ENCODE data around the gene S100A6.
A peak's percentile ranks its signal among the peaks of the same experiment; 100 is the strongest.

The S100A6 gene

DNA sequence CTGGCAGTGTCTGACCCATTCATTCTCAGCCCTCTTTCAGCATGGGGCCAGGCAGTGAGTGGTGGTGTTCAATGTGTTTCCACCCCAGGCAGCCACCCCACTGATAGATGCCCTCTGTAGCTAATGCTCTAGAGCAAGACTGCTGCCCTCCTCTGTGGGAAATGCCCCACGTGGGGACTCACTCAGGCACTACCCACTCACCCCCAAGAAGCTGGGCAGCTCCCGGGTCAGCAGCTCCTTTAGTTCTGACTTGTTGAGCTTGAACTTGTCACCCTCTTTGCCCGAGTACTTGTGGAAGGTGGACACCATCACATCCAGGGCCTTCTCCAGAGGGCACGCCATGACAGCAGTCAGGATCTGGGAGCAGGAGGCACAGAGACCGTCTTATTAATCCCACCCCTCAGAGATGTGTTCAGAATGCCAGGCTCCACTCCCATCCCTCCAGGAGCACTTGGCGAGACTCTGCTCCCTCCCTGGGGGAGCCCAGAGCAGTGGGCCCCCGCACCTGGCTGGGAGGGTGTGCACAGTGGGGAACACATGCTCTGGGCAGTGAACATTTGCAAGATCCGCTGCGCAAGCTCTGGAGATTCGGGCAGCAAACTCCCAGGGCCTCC is 8.8 kb upstream of the S100A6 start:
- DNase-seq: no peak

DNA sequence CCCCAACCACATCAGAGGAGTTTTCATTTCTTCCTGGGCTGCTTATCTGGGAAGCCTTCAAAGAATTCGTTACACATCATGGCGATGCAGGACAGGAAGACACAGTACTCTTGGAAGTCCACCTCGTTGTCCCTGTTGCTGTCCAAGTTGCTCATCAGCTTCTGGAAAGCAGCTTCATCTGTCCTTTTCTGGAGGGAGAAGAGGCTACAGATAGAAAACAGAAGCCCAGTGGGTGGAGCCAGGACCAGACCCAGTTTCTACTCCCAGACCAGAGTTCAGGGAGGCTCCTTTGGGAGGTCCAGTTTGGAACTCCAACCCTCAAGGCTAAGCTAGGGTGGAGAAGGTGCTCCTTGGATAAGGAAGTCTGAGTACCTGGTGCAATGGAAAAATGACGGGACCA is 7.9 kb upstream of the S100A6 start:
- no peak for DNase-seq

DNA sequence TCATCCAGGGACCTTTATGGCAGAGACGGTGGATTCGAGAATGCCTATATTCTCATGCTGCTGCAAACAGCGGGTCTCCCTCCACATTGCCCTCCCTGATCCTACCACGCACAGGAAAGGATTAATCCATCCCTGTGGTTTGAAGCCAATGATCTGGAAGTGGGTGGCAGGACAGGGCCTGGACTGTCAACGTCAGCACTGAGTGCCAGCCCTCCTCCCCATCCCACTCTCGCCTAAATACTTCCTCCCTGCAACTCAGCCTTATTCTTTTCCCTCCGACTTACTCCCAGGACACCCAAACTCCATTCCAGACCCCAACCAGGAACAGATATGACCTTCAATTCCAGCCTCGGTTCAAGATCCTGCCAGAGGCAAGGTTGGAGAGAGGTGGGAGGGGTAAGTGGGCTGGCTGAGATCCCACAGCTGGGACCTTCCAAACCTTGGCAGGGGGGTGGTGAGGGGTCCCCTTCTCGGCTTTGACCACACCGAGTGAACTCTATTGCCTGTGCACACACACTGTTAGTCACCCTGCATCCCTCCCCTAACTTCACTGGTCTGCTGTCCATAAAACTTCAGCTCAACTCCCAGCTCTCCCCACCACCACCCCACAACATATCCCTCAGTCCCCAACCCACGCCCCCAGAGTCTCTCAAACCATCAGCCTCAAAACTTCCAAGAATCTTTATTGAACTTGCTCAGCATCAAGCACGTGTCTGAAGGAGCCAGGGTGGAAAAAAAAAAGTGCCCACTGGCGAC is 7.3 kb upstream of the S100A6 start:
- no peak for DNase-seq

DNA sequence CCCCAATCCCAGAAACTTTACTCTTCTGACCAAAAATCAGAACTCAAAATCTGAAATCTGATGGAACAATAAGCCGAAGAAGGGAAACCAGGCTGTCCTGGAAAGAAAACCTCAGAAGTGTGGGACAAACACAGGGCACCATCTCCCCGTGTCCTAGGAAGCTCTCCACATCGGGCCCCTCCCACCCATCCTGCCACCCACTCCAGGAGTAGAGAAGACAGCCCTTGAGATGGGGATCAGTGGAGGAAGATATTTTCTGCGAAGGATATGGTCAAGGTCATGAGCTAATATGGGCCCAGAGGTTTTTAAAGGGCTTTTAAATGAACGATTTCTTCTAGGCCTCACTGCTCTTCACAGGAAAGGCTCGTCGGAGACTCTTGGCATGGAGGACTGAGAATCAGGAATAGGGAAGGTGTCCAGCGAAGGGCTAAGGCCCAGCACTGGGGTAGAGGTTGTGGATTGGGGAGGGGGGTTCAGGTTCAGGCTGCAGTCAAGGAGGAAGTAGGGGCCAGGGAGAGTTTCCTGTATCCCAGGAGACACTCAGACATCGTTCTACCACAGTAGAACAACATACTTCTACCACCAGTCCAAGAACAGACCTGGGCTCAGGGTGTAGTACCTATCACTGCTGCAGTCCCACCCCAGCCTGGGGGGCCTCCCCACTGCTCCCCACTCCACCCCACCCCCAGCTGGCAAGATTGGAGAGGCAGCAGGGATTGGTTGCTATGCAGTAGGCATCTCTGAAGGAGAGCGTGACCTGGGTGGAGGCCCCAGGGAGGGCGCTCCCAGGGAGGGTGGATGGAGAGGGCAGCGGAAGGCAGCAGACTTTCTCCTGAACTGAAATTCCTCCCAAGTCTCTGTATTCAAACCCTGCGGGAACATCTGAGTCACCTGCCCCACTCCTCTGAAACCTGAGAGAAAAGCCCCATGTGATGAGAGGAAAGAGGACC is 6.1 kb upstream of the S100A6 start:
- no peak for DNase-seq

DNA sequence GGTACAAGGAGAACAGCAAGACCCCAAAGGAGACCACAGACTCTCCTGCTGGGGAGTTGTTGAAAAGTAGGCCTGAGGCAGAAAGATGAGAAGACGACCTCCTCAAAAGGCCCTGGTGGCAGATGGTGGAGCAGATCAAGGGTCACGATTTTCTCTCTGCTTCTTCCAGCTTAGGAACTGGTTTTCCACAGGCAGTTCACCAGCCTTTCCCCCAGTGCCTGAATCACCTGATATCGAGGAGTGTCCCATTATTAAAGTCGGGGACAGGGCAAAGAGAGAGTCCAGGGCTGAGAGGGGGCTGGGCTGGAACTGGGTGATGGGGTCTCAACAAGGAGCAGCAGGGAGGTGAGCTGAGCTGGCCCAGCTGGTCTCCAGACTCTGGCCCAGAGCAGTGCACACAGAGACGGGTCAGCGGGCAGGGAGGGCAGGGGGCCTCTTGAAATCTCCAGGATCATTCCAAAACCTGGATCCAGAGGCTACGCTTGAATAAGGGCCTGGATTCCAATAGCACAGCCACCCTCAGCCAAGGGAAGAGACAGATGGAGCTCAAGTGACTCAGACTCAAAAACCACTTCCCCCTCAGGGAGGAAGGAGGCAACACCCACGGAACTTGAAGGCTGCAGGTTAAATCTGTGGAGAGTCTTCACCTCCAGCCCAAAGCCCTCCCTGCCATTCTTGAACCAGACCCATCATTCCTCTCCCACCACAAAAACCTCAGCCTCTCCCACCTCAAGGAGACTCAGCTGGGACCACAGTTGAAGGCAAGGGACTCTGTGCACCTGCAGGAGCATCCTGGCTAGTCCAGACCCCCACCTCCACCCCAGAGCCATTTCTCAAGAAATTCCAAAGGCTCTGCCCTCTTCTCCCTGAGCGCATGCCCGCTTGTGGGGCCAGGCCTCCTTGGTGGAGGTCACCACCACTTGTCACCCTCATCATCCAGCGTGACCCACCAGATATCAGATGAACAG is 4.9 kb upstream of the S100A6 start, which contains the start of gene S100A5:
Gene S100A5 (minus strand): TSS at position 541 of the 968 bp plus-strand sequence. CDS start 743 bp downstream, outside the sequence.
- DNase-seq: peak; percentile 21

DNA sequence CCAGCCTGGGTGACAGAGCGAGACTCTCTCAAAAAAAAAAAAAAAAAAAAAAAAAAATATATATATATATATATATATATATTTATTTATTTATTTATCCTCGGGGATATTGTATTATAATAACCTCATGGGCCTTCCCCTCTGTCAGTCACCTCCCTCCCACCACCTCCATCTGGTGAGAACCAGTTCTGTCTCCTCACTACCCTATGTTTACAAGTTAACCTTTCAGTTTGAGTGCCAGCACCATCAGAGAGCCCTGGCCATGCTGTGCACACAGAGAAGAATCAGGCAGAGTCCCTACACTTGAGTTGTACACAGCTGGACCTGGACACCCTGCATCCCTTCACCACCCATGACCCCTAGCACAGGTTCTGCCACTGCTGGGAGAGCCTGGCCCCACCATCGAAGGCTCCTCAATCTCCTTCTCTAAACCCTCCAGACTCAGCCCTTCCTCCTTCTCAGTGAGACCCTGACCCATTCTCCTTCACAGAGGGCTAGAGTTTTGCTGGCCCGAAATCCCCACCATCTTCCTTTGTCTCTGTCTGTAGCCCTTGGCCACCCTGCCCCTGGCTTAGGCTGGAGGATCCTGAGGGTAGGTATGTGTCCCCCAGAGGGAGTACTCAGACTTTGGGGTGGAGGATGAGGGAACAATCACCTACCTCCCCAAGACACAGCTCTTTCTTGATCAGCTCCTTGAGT is 3.8 kb upstream of the S100A6 start:
- no peak for DNase-seq

DNA sequence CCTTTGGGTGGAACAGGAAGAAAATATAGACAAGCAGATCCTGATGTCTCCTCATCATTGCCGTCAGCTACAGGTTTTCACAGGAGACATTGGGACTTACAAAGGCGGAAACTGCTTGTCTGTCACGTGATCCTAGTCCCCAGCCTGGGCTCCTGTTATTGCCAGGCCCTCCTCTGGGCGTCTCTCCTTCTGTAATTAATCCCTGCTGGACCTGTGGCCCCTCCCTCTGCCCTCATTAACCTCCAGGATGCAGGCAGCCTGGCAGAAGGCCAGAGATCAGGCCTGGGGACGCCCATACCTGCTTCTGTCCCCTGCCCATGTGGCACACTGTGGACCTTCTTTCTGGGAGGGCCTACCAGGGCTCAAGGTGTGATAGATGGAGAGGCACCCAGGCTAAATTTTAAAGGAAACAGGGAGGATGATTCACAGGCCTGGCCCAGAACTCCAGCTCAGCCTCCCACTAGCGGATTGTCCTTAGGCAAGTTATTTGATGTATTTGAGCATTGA is 2.6 kb upstream of the S100A6 start:
- no peak for DNase-seq

DNA sequence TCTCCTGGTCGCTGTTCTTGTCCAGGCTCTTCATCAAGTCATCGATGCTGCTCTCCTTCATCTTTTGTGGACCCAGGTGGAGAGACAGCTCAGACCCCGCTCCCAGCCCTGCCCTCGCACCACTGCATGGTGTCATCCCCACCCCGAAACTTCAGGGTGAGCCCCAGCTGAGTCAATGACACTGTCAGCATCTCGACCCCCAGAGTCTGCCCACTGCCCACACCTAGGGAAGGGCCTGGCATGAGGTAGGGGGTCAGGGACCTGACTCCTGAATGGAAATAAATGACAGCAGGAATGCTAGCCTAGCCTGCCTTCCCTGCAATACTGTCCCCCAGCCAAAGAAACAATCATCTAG is 1.6 kb upstream of the S100A6 start:
- no peak for DNase-seq

DNA sequence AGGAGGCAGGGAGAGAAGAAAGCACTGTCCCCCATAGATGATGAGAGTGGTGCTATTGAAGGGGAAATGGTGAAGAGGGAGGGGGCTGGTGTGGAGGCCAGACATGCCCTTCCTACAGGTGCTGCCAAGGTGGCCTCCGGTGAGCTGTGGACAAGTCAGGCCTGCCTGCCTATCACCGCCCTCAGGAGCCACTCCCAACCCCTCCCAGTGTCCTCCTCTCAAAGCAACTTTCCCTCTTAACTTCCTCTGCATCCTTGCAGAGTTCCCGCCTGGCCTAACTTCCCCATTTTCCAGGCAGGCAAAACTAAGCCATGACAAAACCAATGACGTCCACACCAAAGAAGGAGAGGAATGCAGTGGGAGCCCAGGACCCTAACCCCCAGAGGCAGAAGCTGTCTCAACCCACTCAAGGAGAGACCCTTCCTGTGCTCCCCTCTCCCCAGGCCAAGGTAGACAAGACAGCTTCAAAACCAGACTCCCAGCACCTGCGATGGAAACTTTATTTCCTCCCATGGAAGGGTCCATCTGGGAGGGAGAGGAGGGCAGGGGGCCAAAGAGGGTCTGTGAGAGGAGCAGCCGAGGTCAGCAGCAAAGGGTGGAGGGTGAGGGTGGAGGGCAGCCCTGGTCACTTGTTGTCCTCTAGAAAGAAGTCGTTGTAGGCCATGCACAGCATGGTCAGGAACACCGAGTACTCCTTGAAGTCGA is 1.0 kb upstream of the S100A6 start:
- DNase-seq: no peak

DNA sequence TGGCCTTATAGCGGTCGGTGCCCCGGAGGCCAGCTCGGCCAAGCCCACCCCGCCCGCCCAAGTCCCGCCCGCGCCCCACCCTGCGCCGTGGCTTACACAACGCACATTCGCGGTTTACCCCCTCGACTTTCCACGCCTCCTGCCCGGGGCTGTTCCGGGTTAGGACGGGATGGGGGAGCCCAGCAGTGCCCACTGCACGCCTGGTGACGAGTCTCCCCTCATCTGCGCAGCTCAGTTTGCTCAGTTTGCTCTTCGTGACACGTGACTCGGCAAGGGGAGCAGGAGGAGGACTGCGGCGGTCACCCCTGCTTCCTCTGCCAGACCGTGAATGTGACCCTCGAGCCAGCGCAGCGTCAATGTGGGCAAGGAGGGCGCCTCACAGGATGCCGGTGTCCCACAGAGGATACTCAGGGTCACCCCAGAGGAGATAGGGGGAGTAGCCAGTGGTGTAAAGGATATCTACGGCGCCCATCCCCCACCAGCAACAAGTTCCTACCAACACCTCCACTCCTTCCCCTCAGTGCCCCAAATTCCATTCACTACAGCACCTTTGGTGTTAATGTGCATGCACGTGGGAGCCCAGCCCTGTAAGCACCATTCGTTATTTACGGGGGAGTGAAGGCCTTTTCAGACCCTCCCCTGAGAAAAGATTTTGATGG is 350 bp upstream of the S100A6 start:
- peak; percentile 92 for DNase-seq

DNA sequence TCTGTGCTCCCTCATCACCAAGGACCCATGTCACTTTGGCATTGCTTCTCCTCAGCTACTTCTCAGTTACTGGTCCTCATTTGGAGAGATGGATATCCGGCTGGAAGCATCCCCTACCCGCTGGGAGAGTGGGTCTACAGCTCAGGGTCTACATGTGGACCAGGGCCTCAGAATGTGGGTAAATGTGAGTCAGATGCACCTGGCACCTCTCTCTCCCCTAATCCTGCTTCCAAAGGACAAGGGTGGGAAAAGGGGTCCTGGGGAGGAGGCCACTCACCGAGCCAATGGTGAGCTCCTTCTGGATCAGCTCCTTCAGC is 908 bp downstream of the S100A6 start:
- no peak for DNase-seq

DNA sequence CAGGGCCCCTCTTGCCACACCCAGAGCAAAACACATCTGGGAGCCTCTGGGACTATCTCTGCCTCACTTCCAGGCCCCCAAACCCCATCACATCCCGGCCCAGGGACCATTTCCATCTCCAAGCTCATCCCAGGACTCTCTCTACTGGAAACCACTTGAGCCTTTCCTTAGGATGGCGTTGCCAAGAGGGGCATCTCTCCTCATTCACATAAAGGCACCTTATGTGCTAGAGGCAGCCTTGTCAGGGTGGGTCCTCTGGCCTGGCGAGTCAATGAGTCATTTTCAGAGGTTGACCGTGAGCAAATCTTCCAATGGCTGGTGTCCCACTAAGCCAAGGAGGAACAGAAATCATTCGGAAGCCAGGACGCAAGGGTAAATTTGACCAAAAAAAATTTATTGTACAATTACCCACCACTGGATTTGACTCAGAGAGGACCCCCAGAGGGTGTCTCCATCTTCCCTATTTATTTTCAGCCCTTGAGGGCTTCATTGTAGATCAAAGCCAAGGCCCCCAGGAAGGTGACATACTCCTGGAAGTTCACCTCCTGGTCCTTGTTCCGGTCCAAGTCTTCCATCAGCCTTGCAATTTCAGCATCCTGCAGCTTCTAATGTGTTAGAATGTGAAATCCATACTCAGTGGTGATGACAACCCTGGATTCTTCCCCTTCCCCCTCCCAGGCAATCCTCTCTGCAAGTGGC is 1.4 kb downstream of the S100A6 start:
- no peak for DNase-seq

DNA sequence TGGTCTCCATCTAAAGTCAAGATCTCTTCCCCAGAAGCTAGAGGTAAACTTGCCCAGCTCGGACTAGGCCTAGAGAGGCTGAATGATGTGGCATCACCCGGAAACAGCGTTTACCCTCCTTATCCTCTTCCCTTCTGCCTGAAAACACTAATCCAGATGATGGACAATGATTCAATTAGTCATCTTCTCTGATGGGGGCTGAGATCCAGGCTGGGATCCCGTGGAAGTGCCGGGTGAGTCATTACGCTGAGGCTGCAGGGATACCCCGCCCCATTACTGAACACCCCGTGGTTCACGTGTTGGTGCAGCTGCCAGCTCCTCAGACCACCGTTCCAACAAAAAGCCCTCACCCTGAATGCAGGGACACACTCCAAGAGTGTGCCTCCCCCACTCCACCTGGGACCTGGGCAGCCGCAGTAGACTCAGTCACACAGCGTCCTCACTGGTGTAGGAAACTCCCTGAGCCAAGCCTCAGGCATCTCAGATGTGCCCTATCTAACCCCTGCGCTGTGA is 2.0 kb downstream of the S100A6 start:
- DNase-seq: no peak

DNA sequence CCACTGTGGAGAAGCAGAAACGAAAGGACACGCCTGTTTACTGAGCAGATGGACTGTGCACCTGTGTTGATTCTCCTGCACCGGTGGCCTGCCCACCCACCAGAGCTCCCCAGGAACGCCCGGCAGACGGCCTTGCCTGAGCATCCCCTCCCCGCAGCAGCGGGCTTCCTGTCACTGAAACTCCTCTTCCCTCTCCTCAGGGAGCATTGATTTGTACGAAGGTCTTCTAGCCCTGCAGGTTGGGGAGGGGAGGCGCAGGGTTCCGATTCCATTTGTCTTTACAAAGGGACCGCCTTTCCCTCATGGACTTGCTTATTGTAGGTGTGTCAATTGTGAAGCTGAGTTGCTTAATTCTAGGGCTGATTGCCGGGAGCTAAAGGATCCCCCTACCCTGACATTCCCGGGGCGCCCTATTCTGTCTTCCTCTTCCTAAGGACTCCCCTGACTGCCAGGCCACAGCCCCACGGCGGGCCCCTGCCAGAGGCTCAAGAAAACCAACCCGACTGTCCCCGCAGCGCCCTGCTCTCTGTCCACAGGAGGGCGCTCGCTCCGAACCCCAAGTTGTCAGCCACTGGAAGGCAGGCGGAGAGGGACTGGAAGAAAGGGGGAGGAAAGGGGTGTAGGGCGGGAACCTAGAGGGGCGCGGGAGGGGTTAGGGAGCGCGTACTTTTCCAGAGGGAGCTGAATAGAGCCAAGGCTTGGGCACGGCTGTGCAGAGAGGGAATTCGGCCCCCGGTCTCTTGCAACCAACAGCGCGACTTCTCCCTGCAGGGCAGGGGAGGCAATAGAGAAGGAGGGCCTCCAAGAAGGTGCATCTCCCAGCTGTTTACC is 2.8 kb downstream of the S100A6 start:
- DNase-seq: no peak

DNA sequence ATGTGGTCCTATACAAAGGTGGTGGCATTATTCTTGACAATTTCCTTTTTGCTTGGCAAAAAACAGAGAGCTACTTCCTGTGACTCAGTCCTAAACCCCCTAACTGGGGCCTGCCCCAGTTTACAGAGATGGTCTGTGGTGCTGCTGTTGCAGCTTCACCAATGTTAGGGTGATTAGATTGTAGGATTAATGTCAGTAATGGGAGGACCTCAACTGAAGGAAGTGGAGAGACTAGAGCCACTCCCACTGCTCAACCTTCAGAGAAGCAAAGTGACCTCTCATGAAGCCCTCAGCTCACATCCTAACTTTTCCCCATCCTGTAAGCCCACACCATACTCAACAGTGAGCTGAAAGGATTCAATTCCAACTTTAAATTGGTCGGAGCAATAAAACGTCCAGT is 3.6 kb downstream of the S100A6 start:
- peak; percentile 50 for DNase-seq

DNA sequence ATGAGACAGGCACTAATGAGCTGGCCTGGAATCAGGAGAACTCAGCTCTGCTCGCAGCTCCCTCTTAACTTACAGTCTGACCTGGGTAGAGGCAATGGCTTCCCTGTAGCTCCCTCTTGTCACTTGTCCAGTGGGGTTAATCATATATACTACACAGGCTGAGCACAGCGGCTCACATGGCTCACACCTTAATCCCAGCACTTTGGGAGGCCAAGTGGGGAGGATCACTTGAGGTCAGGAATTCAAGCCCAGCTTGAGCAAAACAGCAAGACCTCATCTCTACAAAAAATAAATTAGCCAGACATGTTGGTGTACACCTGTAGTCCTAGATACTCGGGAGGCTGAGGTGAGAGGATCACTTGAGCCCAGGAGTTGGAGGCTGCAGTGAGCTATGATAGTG is 4.2 kb downstream of the S100A6 start:
- no peak for DNase-seq

DNA sequence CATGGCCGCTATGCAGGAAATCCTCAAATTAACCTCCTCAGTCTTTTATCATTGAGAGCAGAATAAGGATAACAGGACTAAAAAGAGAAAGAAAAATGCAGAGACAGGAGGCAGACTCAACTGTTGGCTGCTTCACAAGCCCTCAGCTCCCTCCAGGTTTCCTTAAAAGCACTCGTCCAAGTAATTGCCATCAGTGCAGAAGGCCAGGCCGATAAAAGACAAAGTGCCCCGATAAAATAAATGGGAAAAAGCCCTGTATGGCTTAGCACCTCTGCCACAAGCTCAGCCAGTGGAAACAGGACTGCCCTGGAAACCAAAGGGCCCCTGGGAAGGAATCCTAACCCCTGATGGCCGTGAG is 8.1 kb downstream of the S100A6 start:
- no peak for DNase-seq

DNA sequence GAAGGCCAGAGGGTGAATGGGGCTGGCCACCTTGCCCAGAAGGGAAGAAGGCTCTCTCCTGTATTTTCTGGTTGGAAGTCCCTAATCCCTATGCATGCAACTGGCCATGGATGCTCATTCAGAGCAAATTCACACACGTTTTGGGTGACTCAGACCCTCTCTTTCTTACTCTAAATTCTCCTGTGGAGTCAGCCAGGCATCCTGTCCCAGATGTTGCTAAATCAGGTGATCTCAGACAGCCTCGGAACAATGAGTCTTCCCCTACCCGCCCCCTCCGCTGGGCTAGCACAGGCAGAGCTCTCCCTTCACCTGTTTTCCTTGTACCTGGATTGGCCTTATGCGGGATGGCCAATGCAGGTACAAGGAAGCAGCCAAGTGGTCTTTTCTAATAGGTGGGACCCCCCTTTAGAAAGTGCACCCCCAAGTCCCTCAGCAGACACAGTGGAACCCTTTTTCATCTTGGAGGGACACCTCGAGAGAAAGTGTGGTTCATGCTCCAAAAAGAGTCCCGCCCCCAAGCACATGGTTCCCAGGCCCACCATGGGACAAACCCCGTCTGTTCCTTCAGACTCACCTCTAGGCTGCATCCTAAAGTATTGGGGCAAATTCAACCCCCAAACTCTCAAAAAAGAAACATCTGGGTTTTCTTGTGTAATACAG is 8.6 kb downstream of the S100A6 start:
- DNase-seq: no peak
